Measurements from ENCODE around the gene NUBPL. TPM values are rescaled to one million over a fixed set of nuclear protein-coding genes. Genes with fewer than 3 reads are reported as not detected.

The NUBPL gene
- polyA plus RNA-seq, 1 of the 3 experiments (the other 2 are of a cell fraction) = 4.0 TPM

- CTCF ChIA-PET = interaction anchor here (1.0 kb wide), 1 partner anchor 11 kb away, joined by 3 read pairs; no protein-coding TSS in a partner anchor
- no peaks in the 10 kb centered on the region for H3K9me2 ChIP-seq
- no peaks in the 10 kb centered on the region for H3K36me3 ChIP-seq (replicated peaks in 1 of 2; ENCODE audit: control insufficient read depth in 1 of 2, insufficient read depth in 2 of 2, low read length in 1 of 2)
- TF ChIP-seq MXI1 (IDR thresholded peaks at IDR 0.05; ENCODE audit: low read depth, low read length) = no peak
- no peak for TF ChIP-seq TAF1 (IDR thresholded peaks at IDR 0.05; ENCODE audit: borderline replicate concordance, low read depth, low read length)
- no peak for TF ChIP-seq USF1 (IDR thresholded peaks at IDR 0.05; ENCODE audit: borderline replicate concordance, low read depth)
- no peak for TF ChIP-seq GATA2 (CRISPR knock-in tag; IDR thresholded peaks at IDR 0.05)
- TF ChIP-seq IRF3 (IDR thresholded peaks at IDR 0.05; ENCODE audit: low read depth, low read length) = no peak
- no peak for TF ChIP-seq SMC3 (IDR thresholded peaks at IDR 0.05; ENCODE audit: low read depth, low read length)
- no peak for TF ChIP-seq RCOR1 (IDR thresholded peaks at IDR 0.05; ENCODE audit: low read length)
- no peak for TF ChIP-seq ELF1 (IDR thresholded peaks at IDR 0.05)
- no peak for TF ChIP-seq POLR2AphosphoS5 (IDR thresholded peaks at IDR 0.05; ENCODE audit: low read depth, low read length)
- TF ChIP-seq CHD2 (IDR thresholded peaks at IDR 0.05; ENCODE audit: low read length, partially characterized antibody) = no peak
- no peak for TF ChIP-seq FOXJ3 (CRISPR knock-in tag; IDR thresholded peaks at IDR 0.05)
- no peak for TF ChIP-seq RXRA (IDR thresholded peaks at IDR 0.05; ENCODE audit: borderline replicate concordance, low read depth)
- no peak for TF ChIP-seq REST (IDR thresholded peaks at IDR 0.05; ENCODE audit: low read depth, low read length)
- no peak for TF ChIP-seq TEAD4 (IDR thresholded peaks at IDR 0.05; ENCODE audit: borderline replicate concordance, insufficient read depth)
- H3K4me1 ChIP-seq (ENCODE audit: control insufficient read depth in 1 of 2, insufficient read depth in 2 of 2, low read depth in 1 of 2, low read length in 1 of 2) = no peaks in the 10 kb centered on the region
- no peaks in the 10 kb centered on the region for H3K79me2 ChIP-seq (ENCODE audit: insufficient read depth)
- no peak overlapping the region for H3K27ac ChIP-seq (ENCODE audit: low read depth in 2 of 2, low read length in 1 of 2)
- no peak overlapping the region for H3K4me3 ChIP-seq (ENCODE audit: low read depth in 2 of 2, low read length in 1 of 2)
- H3K27me3 ChIP-seq (ENCODE audit: insufficient read depth) = no peaks in the 10 kb centered on the region
- H4K20me1 ChIP-seq (ENCODE audit: insufficient read depth) = no peaks in the 10 kb centered on the region
- POLR2A ChIA-PET = no interaction called here
- H3K9me3 ChIP-seq = no peaks in the 10 kb centered on the region
- no peak overlapping the region for H2AFZ ChIP-seq (ENCODE audit: low read depth)
- WGBS (ENCODE audit: low lambda C conversion rate) = 94% methylated on average over 5 of the region's 5 CpGs
- H3F3A ChIP-seq (replicated peaks; ENCODE audit: insufficient read depth) = no peaks in the 10 kb centered on the region
- no peak overlapping the region for H3K9ac ChIP-seq
- DNase-seq = no peak
- H3K4me2 ChIP-seq = no peak overlapping the region
Measured at GRCh38 chr14:31837031-31837430, 275.8 kb downstream of the NUBPL start.
